ENCODE measurements around the gene TCEAL3.

GRCh38 chrX:103613362-103613890, 5.7 kb downstream of the TCEAL3 start:
- TF ChIP-seq GATA2 (IDR thresholded peaks at IDR 0.05; ENCODE audit: low read depth, low read length) (no peak), GATA3 (IDR thresholded peaks at IDR 0.05; ENCODE audit: low read depth, low read length) (no peak)

All from SH-SY5Y (cell line).